Right atrium auricular region (tissue), 2 donors: ENCODE results near the gene SERP2. TPM values are rescaled to one million over a fixed set of nuclear protein-coding genes. Genes with fewer than 3 reads are reported as not detected.
A peak's percentile ranks its signal among the peaks of the same experiment; 100 is the strongest.

Experiments used
- DNase-seq: peaks from one replicate; pipeline ENCODE4 v3.0.0-alpha.2; 2019; ENCODE audit warnings: low spot score
- H3K27ac ChIP-seq, 2 donors: fragments of 200-600 bp; sonication (generic); 1 replicate in 1 of 2; 2 replicates in 1 of 2; pipeline ENCODE4 v1.5.1; 2016 to 2019
- H3K27me3 ChIP-seq, 2 donors: fragments of 200-600 bp; sonication (generic); one replicate each; pipeline versions ENCODE4 v1.5.1 to v1.6.0; 2017 to 2019
- H3K36me3 ChIP-seq: fragments of 200-600 bp; sonication (generic); one replicate; pipeline ENCODE4 v1.5.1; 2016
- H3K4me1 ChIP-seq, 2 donors: fragments of 200-600 bp; sonication (generic); one replicate each; pipeline versions ENCODE4 v1.5.1 to v1.6.0; 2017 to 2019
- H3K4me3 ChIP-seq, 2 donors: fragments of 200-600 bp; sonication (generic); 1 replicate in 1 of 2; 2 replicates in 1 of 2; pipeline ENCODE4 v1.5.1; 2017 to 2019; ENCODE audit warnings: mild to moderate bottlenecking in 1 of 2, moderate library complexity in 1 of 2
- H3K9me3 ChIP-seq, 2 donors: fragments of 200-600 bp; sonication (generic); one replicate each; pipeline ENCODE4 v1.5.1; 2019
- CTCF ChIP-seq, 2 donors: fragments of 200-600 bp; sonication (generic); IDR thresholded peaks; one replicate each; pipeline ENCODE4 v1.5.1; 2019; ENCODE audit warnings: antibody characterized with exemption in 2 of 2
- total RNA-seq, 2 donors: library from RNA; depleted of rRNA; stranded (reverse); fragments of >200 nt; gene quantifications; one replicate each; pipeline ENCODE4 v1.1.0, GENCODE V29; 2016

The SERP2 gene
- total RNA-seq, 2 donors from 2014 or later, result 15.4 to 17.7 TPM

GRCh38 chr13:44359983-44360375, 13.6 kb upstream of the SERP2 start:
- H3K36me3 ChIP-seq, result no peaks in the 10 kb centered on the region
- H3K4me3 ChIP-seq, result no peak overlapping the region
- H3K4me1 ChIP-seq, result peaks cover 0 to 5% of the 10 kb centered on the region in 2 donors
- no peaks in the 10 kb centered on the region for H3K9me3 ChIP-seq
- H3K27ac ChIP-seq, result no peak overlapping the region
- no peak for DNase-seq
- no peaks in the 10 kb centered on the region for H3K27me3 ChIP-seq
- no peak for TF ChIP-seq CTCF (IDR thresholded peaks at IDR 0.05)

GRCh38 chr13:44362394-44363040, 11.1 kb upstream of the SERP2 start:
- H3K4me3 ChIP-seq, result no peak overlapping the region

GRCh38 chr13:44363631-44364344, 9.8 kb upstream of the SERP2 start:
- H3K4me1 ChIP-seq, result peaks cover 0 to 11% of the 10 kb centered on the region in 2 donors
- H3K9me3 ChIP-seq, result no peaks in the 10 kb centered on the region
- H3K36me3 ChIP-seq, result no peaks in the 10 kb centered on the region
- no peak overlapping the region for H3K4me3 ChIP-seq
- H3K27ac ChIP-seq, result peak overlapping the region in 1 of 2 donors; percentile 34
- no peak for DNase-seq
- no peaks in the 10 kb centered on the region for H3K27me3 ChIP-seq
- no peak for TF ChIP-seq CTCF (IDR thresholded peaks at IDR 0.05)

More at GRCh38 chr13:44362394-44363040, 11.1 kb upstream of the SERP2 start:
- no peak for TF ChIP-seq CTCF (IDR thresholded peaks at IDR 0.05)
- H3K27me3 ChIP-seq, result no peaks in the 10 kb centered on the region
- peaks cover 0 to 5% of the 10 kb centered on the region in 2 donors for H3K4me1 ChIP-seq
- no peaks in the 10 kb centered on the region for H3K9me3 ChIP-seq
- no peak overlapping the region for H3K27ac ChIP-seq
- no peaks in the 10 kb centered on the region for H3K36me3 ChIP-seq
- DNase-seq, result no peak

- no peak overlapping the region for H3K4me3 ChIP-seq
- H3K27ac ChIP-seq, result peak overlapping the region in 1 of 2 donors; percentile 34
- no peak for DNase-seq
- H3K36me3 ChIP-seq, result no peaks in the 10 kb centered on the region
- peaks cover 0 to 11% of the 10 kb centered on the region in 2 donors for H3K4me1 ChIP-seq
- TF ChIP-seq CTCF (IDR thresholded peaks at IDR 0.05), result no peak
- H3K9me3 ChIP-seq, result no peaks in the 10 kb centered on the region
- no peaks in the 10 kb centered on the region for H3K27me3 ChIP-seq
Measured at GRCh38 chr13:44364345-44365000, 9.2 kb upstream of the SERP2 start.

- DNase-seq, result no peak
- peaks cover 0 to 11% of the 10 kb centered on the region in 2 donors for H3K4me1 ChIP-seq
- H3K4me3 ChIP-seq, result no peak overlapping the region
- no peaks in the 10 kb centered on the region for H3K36me3 ChIP-seq
- no peaks in the 10 kb centered on the region for H3K9me3 ChIP-seq
- H3K27ac ChIP-seq, result no peak overlapping the region
- H3K27me3 ChIP-seq, result no peaks in the 10 kb centered on the region
- no peak for TF ChIP-seq CTCF (IDR thresholded peaks at IDR 0.05)
Measured at GRCh38 chr13:44365008-44365407, 8.6 kb upstream of the SERP2 start.
